ENCODE data around the gene ARSJ.

The ARSJ gene

GRCh38 chr4:113919611-113920010 lies 59.8 kb downstream of the ARSJ start:
- H3K9me3 ChIP-seq (ENCODE audit: control insufficient read depth, insufficient read depth, low read length) = no peaks in the 10 kb centered on the region
- no peaks in the 10 kb centered on the region for H3K36me3 ChIP-seq (ENCODE audit: control insufficient read depth, insufficient read depth, low read length)
- no peak overlapping the region for H3K9ac ChIP-seq (ENCODE audit: low read depth, low read length)
- no peaks in the 10 kb centered on the region for H3K27me3 ChIP-seq (ENCODE audit: control insufficient read depth, insufficient read depth, low read length)
- no peak overlapping the region for H3K4me3 ChIP-seq (ENCODE audit: low read depth, low read length)
- H3K4me1 ChIP-seq (ENCODE audit: control insufficient read depth, insufficient read depth, low read length) = peaks cover 2% of the 10 kb centered on the region

- Histone ChIP-seq H3K4me3 (ENCODE audit: low read depth, low read length) (no peak overlapping the region), H3K4me1 (ENCODE audit: control insufficient read depth, insufficient read depth, low read length) (peaks cover 2% of the 10 kb centered on the region), H3K9ac (ENCODE audit: low read depth, low read length) (no peak overlapping the region), H3K36me3 (ENCODE audit: control insufficient read depth, insufficient read depth, low read length) (no peaks in the 10 kb centered on the region), H3K9me3 (ENCODE audit: control insufficient read depth, insufficient read depth, low read length) (no peaks in the 10 kb centered on the region), H3K27me3 (ENCODE audit: control insufficient read depth, insufficient read depth, low read length) (no peaks in the 10 kb centered on the region)
Measured at GRCh38 chr4:113919145-113919544, 60.3 kb downstream of the ARSJ start.

- Histone ChIP-seq H3K4me3 (ENCODE audit: low read depth, low read length) (no peak overlapping the region), H3K9me3 (ENCODE audit: control insufficient read depth, insufficient read depth, low read length) (no peaks in the 10 kb centered on the region), H3K9ac (ENCODE audit: low read depth, low read length) (no peak overlapping the region), H3K27me3 (ENCODE audit: control insufficient read depth, insufficient read depth, low read length) (no peaks in the 10 kb centered on the region), H3K36me3 (ENCODE audit: control insufficient read depth, insufficient read depth, low read length) (no peaks in the 10 kb centered on the region), H3K4me1 (ENCODE audit: control insufficient read depth, insufficient read depth, low read length) (no peaks in the 10 kb centered on the region)
Measured at GRCh38 chr4:113908829-113909228, 70.6 kb downstream of the ARSJ start.

GRCh38 chr4:113907559-113907958 lies 71.9 kb downstream of the ARSJ start:
- Histone ChIP-seq H3K36me3 (ENCODE audit: control insufficient read depth, insufficient read depth, low read length) (no peaks in the 10 kb centered on the region), H3K4me1 (ENCODE audit: control insufficient read depth, insufficient read depth, low read length) (no peaks in the 10 kb centered on the region), H3K27me3 (ENCODE audit: control insufficient read depth, insufficient read depth, low read length) (no peaks in the 10 kb centered on the region), H3K9ac (ENCODE audit: low read depth, low read length) (no peak overlapping the region), H3K9me3 (ENCODE audit: control insufficient read depth, insufficient read depth, low read length) (no peaks in the 10 kb centered on the region), H3K4me3 (ENCODE audit: low read depth, low read length) (no peak overlapping the region)

- Histone ChIP-seq H3K27me3 (ENCODE audit: control insufficient read depth, insufficient read depth, low read length) (no peaks in the 10 kb centered on the region), H3K4me3 (ENCODE audit: low read depth, low read length) (no peak overlapping the region), H3K9me3 (ENCODE audit: control insufficient read depth, insufficient read depth, low read length) (no peaks in the 10 kb centered on the region), H3K4me1 (ENCODE audit: control insufficient read depth, insufficient read depth, low read length) (no peaks in the 10 kb centered on the region), H3K36me3 (ENCODE audit: control insufficient read depth, insufficient read depth, low read length) (no peaks in the 10 kb centered on the region), H3K9ac (ENCODE audit: low read depth, low read length) (no peak overlapping the region)
Measured at GRCh38 chr4:113905301-113905700, 74.1 kb downstream of the ARSJ start.

GRCh38 chr4:113904877-113905276 lies 74.6 kb downstream of the ARSJ start:
- Histone ChIP-seq H3K4me1 (ENCODE audit: control insufficient read depth, insufficient read depth, low read length) (no peaks in the 10 kb centered on the region), H3K9ac (ENCODE audit: low read depth, low read length) (no peak overlapping the region), H3K9me3 (ENCODE audit: control insufficient read depth, insufficient read depth, low read length) (no peaks in the 10 kb centered on the region)

GRCh38 chr4:113901994-113902787 lies 77.3 kb downstream of the ARSJ start:
- no peaks in the 10 kb centered on the region for H3K27me3 ChIP-seq (ENCODE audit: control insufficient read depth, insufficient read depth, low read length)
- no peaks in the 10 kb centered on the region for H3K4me1 ChIP-seq (ENCODE audit: control insufficient read depth, insufficient read depth, low read length)
- no peak overlapping the region for H3K4me3 ChIP-seq (ENCODE audit: low read depth, low read length)
- H3K36me3 ChIP-seq (ENCODE audit: control insufficient read depth, insufficient read depth, low read length) = no peaks in the 10 kb centered on the region
- no peaks in the 10 kb centered on the region for H3K9me3 ChIP-seq (ENCODE audit: control insufficient read depth, insufficient read depth, low read length)
- no peak overlapping the region for H3K9ac ChIP-seq (ENCODE audit: low read depth, low read length)

More at GRCh38 chr4:113904877-113905276, 74.6 kb downstream of the ARSJ start:
- H3K36me3 ChIP-seq (ENCODE audit: control insufficient read depth, insufficient read depth, low read length) = no peaks in the 10 kb centered on the region
- no peak overlapping the region for H3K4me3 ChIP-seq (ENCODE audit: low read depth, low read length)
- H3K27me3 ChIP-seq (ENCODE audit: control insufficient read depth, insufficient read depth, low read length) = no peaks in the 10 kb centered on the region

- Histone ChIP-seq H3K9me3 (ENCODE audit: control insufficient read depth, insufficient read depth, low read length) (no peaks in the 10 kb centered on the region), H3K36me3 (ENCODE audit: control insufficient read depth, insufficient read depth, low read length) (no peaks in the 10 kb centered on the region), H3K9ac (ENCODE audit: low read depth, low read length) (no peak overlapping the region), H3K4me1 (ENCODE audit: control insufficient read depth, insufficient read depth, low read length) (no peaks in the 10 kb centered on the region), H3K4me3 (ENCODE audit: low read depth, low read length) (no peak overlapping the region), H3K27me3 (ENCODE audit: control insufficient read depth, insufficient read depth, low read length) (no peaks in the 10 kb centered on the region)
Measured at GRCh38 chr4:113899271-113900070, 80.0 kb downstream of the ARSJ start.

- Histone ChIP-seq H3K4me1 (ENCODE audit: control insufficient read depth, insufficient read depth, low read length) (no peaks in the 10 kb centered on the region), H3K9ac (ENCODE audit: low read depth, low read length) (no peak overlapping the region), H3K4me3 (ENCODE audit: low read depth, low read length) (no peak overlapping the region), H3K27me3 (ENCODE audit: control insufficient read depth, insufficient read depth, low read length) (no peaks in the 10 kb centered on the region), H3K36me3 (ENCODE audit: control insufficient read depth, insufficient read depth, low read length) (no peaks in the 10 kb centered on the region), H3K9me3 (ENCODE audit: control insufficient read depth, insufficient read depth, low read length) (no peaks in the 10 kb centered on the region)
Measured at GRCh38 chr4:113893546-113893945, 85.9 kb downstream of the ARSJ start.

- no peaks in the 10 kb centered on the region for H3K9me3 ChIP-seq (ENCODE audit: control insufficient read depth, insufficient read depth, low read length)
- no peak overlapping the region for H3K4me3 ChIP-seq (ENCODE audit: low read depth, low read length)
- no peaks in the 10 kb centered on the region for H3K27me3 ChIP-seq (ENCODE audit: control insufficient read depth, insufficient read depth, low read length)
- H3K36me3 ChIP-seq (ENCODE audit: control insufficient read depth, insufficient read depth, low read length) = no peaks in the 10 kb centered on the region
- no peak overlapping the region for H3K9ac ChIP-seq (ENCODE audit: low read depth, low read length)
- peaks cover 2% of the 10 kb centered on the region for H3K4me1 ChIP-seq (ENCODE audit: control insufficient read depth, insufficient read depth, low read length)
Measured at GRCh38 chr4:113888006-113888405, 91.4 kb downstream of the ARSJ start.

GRCh38 chr4:113885291-113885690 lies 94.2 kb downstream of the ARSJ start:
- H3K4me3 ChIP-seq (ENCODE audit: low read depth, low read length) = no peak overlapping the region
- no peaks in the 10 kb centered on the region for H3K9me3 ChIP-seq (ENCODE audit: control insufficient read depth, insufficient read depth, low read length)
- peaks cover 2% of the 10 kb centered on the region for H3K4me1 ChIP-seq (ENCODE audit: control insufficient read depth, insufficient read depth, low read length)
- no peaks in the 10 kb centered on the region for H3K27me3 ChIP-seq (ENCODE audit: control insufficient read depth, insufficient read depth, low read length)
- no peak overlapping the region for H3K9ac ChIP-seq (ENCODE audit: low read depth, low read length)
- H3K36me3 ChIP-seq (ENCODE audit: control insufficient read depth, insufficient read depth, low read length) = no peaks in the 10 kb centered on the region

- no peaks in the 10 kb centered on the region for H3K27me3 ChIP-seq (ENCODE audit: control insufficient read depth, insufficient read depth, low read length)
- H3K4me3 ChIP-seq (ENCODE audit: low read depth, low read length) = no peak overlapping the region
- H3K4me1 ChIP-seq (ENCODE audit: control insufficient read depth, insufficient read depth, low read length) = peaks cover 2% of the 10 kb centered on the region
- no peaks in the 10 kb centered on the region for H3K9me3 ChIP-seq (ENCODE audit: control insufficient read depth, insufficient read depth, low read length)
- H3K9ac ChIP-seq (ENCODE audit: low read depth, low read length) = no peak overlapping the region
- H3K36me3 ChIP-seq (ENCODE audit: control insufficient read depth, insufficient read depth, low read length) = no peaks in the 10 kb centered on the region
Measured at GRCh38 chr4:113884655-113885054, 94.8 kb downstream of the ARSJ start.

All from iPS-15b (cell line).